GM12874 (cell line): ENCODE data around the gene PDE4A.

ENCODE experiments used
- CTCF ChIP-seq: IDR thresholded peaks from 2 replicates; pipeline ENCODE4 v1.5.1; 2011; ENCODE audit warnings: low read depth, mild to moderate bottlenecking, control low read depth, low read length, moderate library complexity; ENCODE audit not compliant: insufficient read depth

PDE4A gene

GRCh38 chr19:10424011-10424637 lies 3.8 kb downstream of the PDE4A start:
- TF ChIP-seq CTCF: peak; percentile 96

DNA sequence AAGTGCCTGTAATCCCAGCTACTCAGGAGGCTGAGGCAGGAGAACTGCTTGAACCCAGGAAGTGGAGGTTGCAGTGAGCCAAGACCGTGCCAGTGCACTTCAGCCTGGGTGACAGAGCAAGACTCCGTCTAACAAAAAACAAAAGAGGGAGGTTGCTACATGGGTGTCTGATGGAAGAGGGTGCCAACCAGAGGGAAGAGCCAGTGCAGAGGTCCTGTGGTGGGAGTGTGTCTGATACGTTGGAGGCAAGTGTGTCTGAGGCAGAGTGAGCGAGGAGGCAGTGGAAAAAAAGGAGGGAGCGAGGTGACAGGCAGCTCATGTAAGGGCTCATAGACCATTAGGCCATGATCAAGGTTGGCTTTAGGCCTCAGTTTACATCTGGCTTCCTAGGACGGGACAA lies 6.8 kb downstream of the PDE4A start:
- TF ChIP-seq CTCF: no peak

- TF ChIP-seq CTCF: no peak
Observed at GRCh38 chr19:10428996-10429381, 8.7 kb downstream of the PDE4A start.

DNA sequence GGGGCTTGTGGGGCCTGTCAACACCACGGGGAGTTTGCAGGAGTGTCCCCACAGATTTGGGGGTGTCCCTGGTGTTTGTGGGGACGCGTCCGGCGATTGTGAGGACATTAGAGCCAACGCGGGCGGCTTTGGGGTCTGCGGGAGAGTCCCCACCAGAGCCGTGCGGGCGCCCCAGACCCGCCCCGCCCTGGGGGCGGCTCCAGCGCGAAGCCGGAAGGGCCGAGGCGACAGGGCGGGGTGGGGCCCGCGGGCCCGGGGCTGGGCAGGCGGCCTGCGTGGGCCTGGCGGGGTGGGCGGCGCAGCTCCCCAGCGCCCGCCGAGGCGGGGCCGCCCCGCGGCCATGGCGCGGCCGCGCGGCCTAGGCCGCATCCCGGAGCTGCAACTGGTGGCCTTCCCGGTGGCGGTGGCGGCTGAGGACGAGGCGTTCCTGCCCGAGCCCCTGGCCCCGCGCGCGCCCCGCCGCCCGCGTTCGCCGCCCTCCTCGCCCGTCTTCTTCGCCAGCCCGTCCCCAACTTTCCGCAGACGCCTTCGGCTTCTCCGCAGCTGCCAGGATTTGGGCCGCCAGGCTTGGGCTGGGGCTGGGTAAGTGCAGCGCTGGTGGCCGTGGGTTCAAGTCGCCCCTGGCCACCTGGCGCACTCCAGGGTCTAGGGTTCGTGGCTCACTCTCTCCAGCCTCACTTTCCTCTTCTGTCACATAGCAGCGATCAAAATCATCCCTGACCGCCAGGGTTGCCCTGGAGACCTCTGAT lies 10.3 kb downstream of the PDE4A start:
- TF ChIP-seq CTCF: 0 out of 2 replicates have a peak, but pooled peaks have one; percentile 2

GRCh38 chr19:10431254-10431942 lies 11.1 kb downstream of the PDE4A start:
- TF ChIP-seq CTCF: no peak

DNA sequence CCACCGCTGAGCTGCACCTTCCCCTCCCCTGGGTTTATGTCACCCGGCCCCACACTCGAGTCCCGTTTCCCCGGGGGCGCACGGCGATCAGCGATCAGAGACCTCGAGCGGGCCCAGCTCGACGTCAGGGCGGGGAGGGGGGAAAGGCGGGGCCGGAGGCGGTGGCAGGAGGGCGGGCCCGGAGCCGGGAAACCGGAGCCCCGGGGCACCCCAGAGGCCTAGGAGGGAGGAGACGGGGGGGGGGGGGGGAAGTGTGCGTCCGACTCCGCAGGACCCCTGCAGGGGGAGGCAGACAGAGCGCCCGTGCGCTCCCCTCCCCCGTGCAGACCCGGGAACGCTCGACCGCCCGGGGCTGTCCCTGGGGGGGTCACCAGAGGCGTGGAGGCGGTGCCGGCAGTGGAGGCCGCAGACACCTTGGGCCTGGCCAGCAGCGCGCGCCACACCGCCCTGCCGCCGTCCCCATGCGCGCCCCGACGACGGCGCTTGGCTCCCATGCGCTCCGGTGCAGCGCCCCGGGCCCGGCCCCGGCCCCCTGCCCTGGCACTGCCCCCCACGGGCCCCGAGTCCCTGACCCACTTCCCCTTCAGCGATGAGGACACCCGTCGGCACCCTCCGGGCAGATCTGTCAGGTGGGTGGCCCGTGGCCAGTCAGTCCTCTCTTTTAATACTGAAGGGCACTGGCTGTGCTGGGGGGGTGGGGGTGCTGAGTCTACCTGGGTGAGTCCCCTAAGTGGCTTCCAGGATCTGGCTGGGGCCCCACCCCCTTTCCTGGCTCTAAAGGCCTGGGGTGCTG lies 11.8 kb downstream of the PDE4A start:
- no peak for TF ChIP-seq CTCF

- no peak for TF ChIP-seq CTCF
Observed at GRCh38 chr19:10432736-10433130, 12.4 kb downstream of the PDE4A start.
